Spleen (tissue), 11 donors: ENCODE data around the gene TRIM56. TPM values are rescaled to one million over a fixed set of nuclear protein-coding genes. Genes with fewer than 3 reads are reported as not detected.
"Not testable (repeated sequence)": the region's sequence is repeated elsewhere in the genome, so short reads cannot be mapped to it uniquely, and the experiment has no call there.

Experiments used
- DNase-seq: peaks from one replicate; pipeline ENCODE4 v3.0.0-alpha.2; 2020
- H3K27ac ChIP-seq, 8 donors: fragments of 200-600 bp; sonication (generic) in 7 of 8; 1 replicate in 4 of 8; 2 replicates in 4 of 8; pipeline versions ENCODE4 v1.5.0 to v1.8.0; 2016 to 2021; ENCODE audit warnings: inconsistent platforms in 4 of 8, mild to moderate bottlenecking in 4 of 8, moderate library complexity in 1 of 8
- H3K27me3 ChIP-seq, 7 donors: fragments of 200-600 bp; sonication (generic) in 6 of 7; replicated peaks in 1 of 7; 1 replicate in 4 of 7; 2 replicates in 3 of 7; pipeline versions ENCODE4 v1.5.0 to v1.8.0; 2016 to 2021; ENCODE audit warnings: inconsistent platforms in 3 of 7, mild to moderate bottlenecking in 1 of 7
- H3K36me3 ChIP-seq, 6 donors: fragments of 200-600 bp; sonication (generic) in 5 of 6; 1 replicate in 4 of 6; 2 replicates in 2 of 6; pipeline versions ENCODE4 v1.5.0 to v1.8.0; 2016 to 2021; ENCODE audit warnings: inconsistent platforms in 2 of 6
- H3K4me1 ChIP-seq, 6 donors: fragments of 200-600 bp; sonication (generic) in 5 of 6; 1 replicate in 3 of 6; 2 replicates in 3 of 6; pipeline versions ENCODE4 v1.5.0 to v1.8.0; 2016 to 2021; ENCODE audit warnings: inconsistent platforms in 3 of 6
- H3K4me3 ChIP-seq, 8 donors: fragments of 200-600 bp; sonication (generic) in 7 of 8; 1 replicate in 4 of 8; 2 replicates in 4 of 8; pipeline versions ENCODE4 v1.5.0 to v1.8.0; 2016 to 2021; ENCODE audit warnings: inconsistent platforms in 4 of 8, mild to moderate bottlenecking in 4 of 8, moderate library complexity in 2 of 8
- H3K9me3 ChIP-seq, 8 donors: fragments of 200-600 bp; sonication (generic) in 7 of 8; 1 replicate in 4 of 8; 2 replicates in 4 of 8; pipeline versions ENCODE4 v1.5.0 to v1.8.0; 2016 to 2021; ENCODE audit warnings: inconsistent platforms in 4 of 8
- POLR2A ChIP-seq, 3 donors: fragments of 450-650 bp; IDR thresholded peaks; one replicate each; pipeline ENCODE4 v1.5.1; 2017; ENCODE audit warnings: antibody characterized with exemption in 3 of 3, mild to moderate bottlenecking in 1 of 3
- POLR2AphosphoS5 ChIP-seq, 3 donors: sonication (generic); formaldehyde crosslinking; IDR thresholded peaks; one replicate each; pipeline ENCODE4 v1.5.1; 2017; ENCODE audit warnings: antibody characterized with exemption in 3 of 3
- WGBS, 5 donors: extraction: QIAGEN DNeasy Blood & Tissue Kit in 3 of 5; methylation state at CpG; one replicate each; pipeline versions ENCODE4 v1.1.5 to v1.1.7; 2013 to 2018; 5-methylcytosine and 5-hydroxymethylcytosine counted together
- intact Hi-C: fragments of 100-400 bp; cut with DNase I; formaldehyde crosslinking; loops from one replicate; pipeline ENCODE4 v1.15.0; 2023; ENCODE audit warnings: low total_unique reads
- polyA plus RNA-seq, 3 donors: library from polyadenylated mRNA; stranded (reverse); fragments of 200-250 nt; gene quantifications; one replicate each; pipeline ENCODE4 v1.2.1, GENCODE V29; 2013
- total RNA-seq, 7 donors: library from RNA; depleted of rRNA in 3 of 7; stranded (reverse); fragments of >200 nt in 3 of 7; fragmentation: NEBNext Ultra II Directional in 4 of 7; extraction: Animal tissue kit (Norgen Biotek cat#: 25700) in 4 of 7; gene quantifications; one replicate each; pipeline versions ENCODE4 v1.1.0 to v1.2.1, GENCODE V29; 2016 to 2021
- TF ChIP-seq, protein P1 (sequence below), 11 experiments: fragments of 200-600 bp in 7 of 11; fragments of 450-650 bp in 4 of 11; sonication (generic) in 4 of 11; IDR thresholded peaks in 8 of 11; conservative IDR thresholded peaks in 3 of 11; 1 replicate in 7 of 11; 2 replicates in 4 of 11; pipeline versions ENCODE4 v1.4.0 to v1.8.0; 2016 to 2021; ENCODE audit warnings: antibody characterized with exemption in 11 of 11, inconsistent platforms in 4 of 11, mild to moderate bottlenecking in 1 of 11
- donor health status: healthy with polysubstance abuse.
- donor health status: DM: no; HTN: no; CAD: no; lungs with moderate emphysema.
- donor health status: DM: no; HTN: no; CAD: no.
- donor health status: Bipolar disorder and iron deficiency.
- donor health status: healthy.
- donor health status: DM: no; HTN: no; CAD: no.
- donor health status: DM: yes; HTN: yes; CAD: no.

Gene TRIM56
- total and polyA plus RNA-seq, 10 donors: 5.0 to 82.2 (median 38.5) TPM

DNA sequence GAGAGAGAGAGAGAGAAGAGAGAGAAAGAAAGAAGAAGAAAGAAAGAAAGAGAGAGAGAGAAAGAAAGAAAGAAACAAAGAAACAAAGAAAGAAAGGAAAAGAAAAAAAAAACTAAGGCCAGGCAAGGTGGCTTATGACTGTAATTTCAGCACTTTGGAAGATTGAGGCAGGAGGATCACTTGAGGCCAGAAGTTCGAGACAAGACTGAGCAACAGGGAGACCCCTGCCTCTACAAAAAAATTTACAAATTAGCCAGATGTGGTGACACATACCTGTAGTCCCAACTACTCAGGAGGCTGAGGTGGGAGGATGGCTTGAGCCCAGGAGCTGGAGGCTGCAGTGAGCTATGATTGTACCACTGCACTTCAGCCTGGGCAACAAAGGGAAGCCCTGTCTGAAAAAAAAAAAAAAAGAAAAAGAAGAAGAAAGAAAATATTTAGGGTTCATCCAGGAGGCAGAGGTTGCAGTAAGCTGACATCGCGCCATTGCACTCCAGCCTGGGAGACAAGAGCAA is 44.4 kb downstream of the TRIM56 start:
- no peak for DNase-seq
- no peak for TF ChIP-seq POLR2AphosphoS5 (IDR thresholded peaks at IDR 0.05)
- TF ChIP-seq POLR2A (IDR thresholded peaks at IDR 0.05): no peak
- TF ChIP-seq, protein P1, sequence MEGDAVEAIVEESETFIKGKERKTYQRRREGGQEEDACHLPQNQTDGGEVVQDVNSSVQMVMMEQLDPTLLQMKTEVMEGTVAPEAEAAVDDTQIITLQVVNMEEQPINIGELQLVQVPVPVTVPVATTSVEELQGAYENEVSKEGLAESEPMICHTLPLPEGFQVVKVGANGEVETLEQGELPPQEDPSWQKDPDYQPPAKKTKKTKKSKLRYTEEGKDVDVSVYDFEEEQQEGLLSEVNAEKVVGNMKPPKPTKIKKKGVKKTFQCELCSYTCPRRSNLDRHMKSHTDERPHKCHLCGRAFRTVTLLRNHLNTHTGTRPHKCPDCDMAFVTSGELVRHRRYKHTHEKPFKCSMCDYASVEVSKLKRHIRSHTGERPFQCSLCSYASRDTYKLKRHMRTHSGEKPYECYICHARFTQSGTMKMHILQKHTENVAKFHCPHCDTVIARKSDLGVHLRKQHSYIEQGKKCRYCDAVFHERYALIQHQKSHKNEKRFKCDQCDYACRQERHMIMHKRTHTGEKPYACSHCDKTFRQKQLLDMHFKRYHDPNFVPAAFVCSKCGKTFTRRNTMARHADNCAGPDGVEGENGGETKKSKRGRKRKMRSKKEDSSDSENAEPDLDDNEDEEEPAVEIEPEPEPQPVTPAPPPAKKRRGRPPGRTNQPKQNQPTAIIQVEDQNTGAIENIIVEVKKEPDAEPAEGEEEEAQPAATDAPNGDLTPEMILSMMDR (IDR thresholded peaks at IDR 0.05 in 8 of 11, conservative IDR thresholded peaks at IDR 0.05 in 3 of 11): no peak
- Histone ChIP-seq H3K4me1 (peaks cover 12 to 43% (median 27%) of the 10 kb centered on the region in 6 donors), H3K27me3 (peaks cover 0 to 67% (median 0%) of the 10 kb centered on the region in 7 donors), H3K9me3 (no peaks in the 10 kb centered on the region), H3K36me3 (peaks cover 0 to 24% (median 0%) of the 10 kb centered on the region in 6 donors), H3K27ac (no peak overlapping the region), H3K4me3 (no peak overlapping the region)
- intact Hi-C loops: no loop called here
- 81 to 90% (median 87%) methylated on average over 3 of the region's 3 CpGs for WGBS, 5 donors

GRCh38 chr7:101132626-101133600 is 47.6 kb downstream of the TRIM56 start:
- WGBS, 5 donors: 83 to 92% (median 87%) methylated on average over 18 of the region's 18 CpGs

DNA sequence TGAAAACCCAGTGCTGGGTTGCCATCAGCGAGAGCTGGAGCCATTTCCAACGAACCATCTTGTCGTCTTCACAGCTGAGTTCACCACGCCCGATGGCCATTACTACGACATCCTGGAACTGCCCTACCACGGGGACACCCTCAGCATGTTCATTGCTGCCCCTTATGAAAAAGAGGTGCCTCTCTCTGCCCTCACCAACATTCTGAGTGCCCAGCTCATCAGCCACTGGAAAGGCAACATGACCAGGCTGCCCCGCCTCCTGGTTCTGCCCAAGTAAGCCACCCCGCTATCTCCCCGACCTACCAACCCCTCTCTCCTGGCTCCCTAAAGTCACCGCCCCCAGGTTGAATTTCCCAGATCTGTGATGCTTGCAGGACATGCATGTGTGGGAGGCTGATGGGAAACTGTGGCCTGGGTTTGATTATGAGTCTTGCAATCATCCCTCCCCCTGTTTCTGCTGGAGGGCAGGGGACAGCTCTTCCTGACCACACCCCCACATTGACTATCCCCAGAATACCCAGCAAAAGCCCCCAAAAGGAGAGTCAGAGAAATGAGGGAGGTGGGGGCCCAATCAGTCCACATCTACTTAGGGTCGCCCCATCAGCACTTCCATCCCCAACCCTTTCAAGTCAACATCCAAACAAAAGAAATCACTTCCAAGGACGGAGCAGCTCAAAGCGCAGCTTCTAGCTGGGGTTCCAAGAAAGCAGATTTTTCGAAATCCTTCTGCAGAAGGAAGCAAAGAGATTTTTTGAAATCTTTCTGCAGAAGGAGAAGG is 48.5 kb downstream of the TRIM56 start:
- Histone ChIP-seq H3K27me3 (peaks cover 0 to 61% (median 0%) of the 10 kb centered on the region in 7 donors), H3K9me3 (no peaks in the 10 kb centered on the region), H3K36me3 (peaks cover 0 to 33% (median 0%) of the 10 kb centered on the region in 6 donors), H3K4me1 (peaks cover 9 to 24% (median 13%) of the 10 kb centered on the region in 6 donors), H3K4me3 (no peak overlapping the region), H3K27ac (no peak overlapping the region)
- TF ChIP-seq, protein P1 (IDR thresholded peaks at IDR 0.05 in 8 of 11, conservative IDR thresholded peaks at IDR 0.05 in 3 of 11): no peak
- TF ChIP-seq POLR2A (IDR thresholded peaks at IDR 0.05) (no peak), POLR2AphosphoS5 (IDR thresholded peaks at IDR 0.05) (no peak)
- 75 to 81% (median 77%) methylated on average over 15 of the region's 15 CpGs for WGBS, 5 donors
- intact Hi-C loops: no loop called here
- no peak for DNase-seq

More at GRCh38 chr7:101132626-101133600, 47.6 kb downstream of the TRIM56 start:
- peaks cover 0 to 63% (median 0%) of the 10 kb centered on the region in 7 donors for H3K27me3 ChIP-seq
- H3K27ac ChIP-seq, H3K9me3 ChIP-seq, H3K4me3 ChIP-seq, DNase-seq, intact Hi-C loops: not testable (repeated sequence)
- peaks cover 2 to 21% (median 5%) of the 10 kb centered on the region in 6 donors for H3K4me1 ChIP-seq
- H3K36me3 ChIP-seq: peaks cover 0 to 33% (median 0%) of the 10 kb centered on the region in 6 donors

GRCh38 chr7:101134399-101134980 is 49.2 kb downstream of the TRIM56 start:
- H3K4me3 ChIP-seq: no peak overlapping the region

More at GRCh38 chr7:101134399-101134980, 49.2 kb downstream of the TRIM56 start:
- 66 to 80% (median 73%) methylated on average over 6 of the region's 6 CpGs for WGBS, 5 donors
- Histone ChIP-seq H3K4me1 (peaks cover 9 to 27% (median 16%) of the 10 kb centered on the region in 6 donors), H3K9me3 (no peaks in the 10 kb centered on the region), H3K27me3 (peaks cover 0 to 58% (median 0%) of the 10 kb centered on the region in 7 donors), H3K27ac (no peak overlapping the region), H3K36me3 (peaks cover 0 to 33% (median 0%) of the 10 kb centered on the region in 6 donors)
- intact Hi-C loops: no loop called here
- DNase-seq: no peak
- no peak for TF ChIP-seq POLR2AphosphoS5 (IDR thresholded peaks at IDR 0.05)
